HG02884 (cell line): ENCODE results near the gene CCNY.

Experiments used
- ATAC-seq: cut with Tn5 transposase; IDR thresholded peaks from one replicate; pipeline ENCODE4 v1.9.1; 2021; ENCODE audit warnings: mild to moderate bottlenecking, moderate library complexity; ENCODE audit not compliant: unreplicated experiment

The CCNY gene

GRCh38 chr10:35379226-35380137 lies 43.2 kb downstream of the CCNY start:
- peak; percentile 67 for ATAC-seq

- ATAC-seq, result no peak
Observed at GRCh38 chr10:35382096-35382495, 45.8 kb downstream of the CCNY start.

DNA sequence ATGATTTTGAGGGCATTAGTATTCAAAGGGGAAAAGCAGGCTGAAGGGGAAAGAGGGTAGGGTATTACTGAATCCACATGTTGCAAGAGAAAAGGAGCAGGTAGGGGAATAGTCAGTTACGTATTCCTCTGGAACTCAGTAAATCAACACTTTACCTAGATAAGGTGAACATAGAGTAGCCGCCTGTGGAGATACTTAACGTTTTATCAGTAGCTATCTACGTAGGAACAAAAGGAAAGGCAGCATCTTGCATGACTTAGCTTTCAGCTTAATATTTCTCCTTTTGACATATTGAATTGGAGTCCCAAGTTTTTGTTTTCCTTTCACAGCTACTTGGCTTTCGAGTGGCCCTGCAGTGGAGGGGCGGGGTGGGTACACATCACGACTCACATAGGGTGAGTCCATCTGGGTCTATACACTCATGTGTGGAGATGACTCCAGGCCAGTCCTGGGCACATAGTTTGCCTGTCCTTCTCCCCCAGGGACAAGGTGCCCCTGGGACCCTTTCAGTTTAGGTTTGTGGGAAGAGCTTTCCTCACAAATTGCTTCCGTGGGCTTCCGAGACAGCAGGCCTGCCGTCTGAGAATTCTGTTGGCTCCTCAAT lies 48.1 kb downstream of the CCNY start:
- no peak for ATAC-seq

GRCh38 chr10:35386594-35387174 lies 50.4 kb downstream of the CCNY start:
- ATAC-seq, result no peak

GRCh38 chr10:35387768-35388167 lies 51.5 kb downstream of the CCNY start:
- ATAC-seq, result peak; percentile 81

GRCh38 chr10:35388197-35388596 lies 51.9 kb downstream of the CCNY start:
- peak; percentile 31 for ATAC-seq

GRCh38 chr10:35388682-35389081 lies 52.4 kb downstream of the CCNY start:
- ATAC-seq, result no peak

DNA sequence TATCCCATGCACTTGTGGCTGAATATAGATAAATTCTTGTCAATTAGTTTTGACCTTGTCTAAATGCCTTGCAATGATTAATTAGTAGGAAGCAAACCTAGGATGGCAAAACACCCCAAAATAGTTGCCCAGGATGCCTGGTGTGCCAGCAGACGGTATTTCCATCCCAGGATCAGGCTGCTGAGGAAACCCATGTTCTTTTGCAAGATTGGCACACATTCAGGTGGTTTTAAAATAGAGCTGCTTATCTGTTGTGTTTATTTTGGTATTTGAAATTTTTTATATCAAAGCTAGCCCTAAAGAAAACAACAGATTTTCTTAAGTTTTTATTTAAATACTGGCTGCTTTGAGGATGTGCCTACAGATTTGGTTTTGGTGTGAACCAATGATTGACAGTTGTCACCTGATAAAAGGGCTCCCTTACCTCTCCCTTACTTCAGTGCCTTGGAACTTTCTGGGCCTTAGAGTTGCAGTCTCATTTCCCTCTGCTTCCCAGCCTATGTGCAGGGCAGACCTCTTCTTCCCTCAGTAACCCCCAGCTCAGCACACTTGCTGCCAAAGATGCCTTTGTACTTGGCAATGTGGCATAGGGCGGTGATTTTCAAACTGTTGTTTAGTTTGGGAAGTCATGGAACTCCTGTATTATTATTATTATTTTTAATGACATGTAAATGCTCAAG lies 54.0 kb downstream of the CCNY start:
- ATAC-seq, result no peak

DNA sequence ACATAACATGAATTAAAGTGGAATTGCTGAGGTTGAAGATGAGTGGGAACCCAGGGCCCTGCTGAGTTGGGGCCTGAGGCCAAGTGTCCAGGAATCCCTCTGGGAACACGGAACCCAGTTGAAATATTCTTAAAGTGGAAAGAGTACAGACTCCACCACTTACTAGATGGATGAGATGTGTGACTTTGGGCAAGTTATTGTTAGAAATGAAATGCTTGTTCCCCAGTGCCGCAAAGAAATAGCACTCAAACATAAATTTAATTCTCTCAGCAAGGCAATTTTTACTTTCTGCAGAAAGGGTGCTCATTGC lies 54.5 kb downstream of the CCNY start:
- no peak for ATAC-seq

DNA sequence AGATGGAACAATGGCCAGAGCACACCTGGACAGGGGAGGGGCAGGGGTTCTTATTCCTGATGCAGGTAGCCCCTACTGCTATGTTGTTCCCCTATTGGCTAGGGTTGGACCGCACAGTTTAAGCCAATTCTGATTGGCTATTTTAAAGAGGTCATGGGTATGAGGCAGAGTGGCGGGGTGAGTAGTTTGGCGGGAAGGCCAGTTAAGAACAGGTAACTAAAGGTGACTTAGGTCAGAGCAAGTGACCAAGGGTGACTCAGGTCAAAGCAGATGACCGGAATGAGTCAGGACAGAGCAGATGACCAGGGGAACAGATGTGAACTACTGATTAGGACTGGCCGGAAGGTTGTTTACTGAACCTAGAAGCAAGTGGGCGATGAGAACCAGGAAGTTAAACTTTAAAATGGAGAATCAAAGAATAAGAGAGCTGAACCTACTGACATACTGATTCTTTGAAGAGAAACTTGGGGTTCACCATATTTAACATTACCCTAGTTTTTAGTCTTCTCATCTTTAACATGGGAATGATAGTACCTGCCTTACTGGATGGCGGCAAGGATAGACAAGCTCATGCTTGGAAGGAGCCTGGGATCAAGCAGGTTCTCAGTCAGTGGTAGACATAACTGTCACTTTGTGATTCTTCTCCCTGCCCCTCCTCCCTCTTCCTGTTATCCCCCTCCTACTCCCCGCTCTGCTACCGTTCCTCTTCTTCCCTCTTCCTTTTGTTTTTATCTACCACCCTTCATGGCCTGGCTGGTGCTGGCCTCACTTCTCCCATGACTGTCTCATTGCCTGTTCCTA lies 55.0 kb downstream of the CCNY start:
- ATAC-seq, result no peak

GRCh38 chr10:35391954-35392262 lies 55.6 kb downstream of the CCNY start:
- no peak for ATAC-seq

- ATAC-seq, result no peak
Observed at GRCh38 chr10:35392482-35393228, 56.3 kb downstream of the CCNY start.

GRCh38 chr10:35394411-35394851 lies 58.1 kb downstream of the CCNY start:
- ATAC-seq, result no peak

DNA sequence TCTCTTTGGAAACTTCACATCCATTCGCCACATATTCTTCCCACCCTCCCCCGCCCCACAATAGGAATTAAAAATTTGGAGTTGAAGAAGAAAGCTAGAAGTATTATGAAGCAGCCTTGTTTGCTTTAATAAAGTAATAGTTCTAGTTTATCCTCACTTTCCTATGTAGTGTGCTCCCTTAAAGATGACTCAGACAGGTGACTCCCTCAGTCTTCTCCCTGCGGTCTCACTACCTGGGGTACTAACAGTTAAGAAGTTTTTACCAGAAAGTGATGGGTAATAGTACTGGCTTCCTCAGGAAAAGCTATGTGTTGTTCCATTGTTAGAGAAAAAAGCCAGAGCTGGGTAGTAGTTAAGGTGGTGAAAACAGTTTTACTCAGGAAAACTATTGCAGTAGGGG lies 58.6 kb downstream of the CCNY start:
- ATAC-seq, result no peak

DNA sequence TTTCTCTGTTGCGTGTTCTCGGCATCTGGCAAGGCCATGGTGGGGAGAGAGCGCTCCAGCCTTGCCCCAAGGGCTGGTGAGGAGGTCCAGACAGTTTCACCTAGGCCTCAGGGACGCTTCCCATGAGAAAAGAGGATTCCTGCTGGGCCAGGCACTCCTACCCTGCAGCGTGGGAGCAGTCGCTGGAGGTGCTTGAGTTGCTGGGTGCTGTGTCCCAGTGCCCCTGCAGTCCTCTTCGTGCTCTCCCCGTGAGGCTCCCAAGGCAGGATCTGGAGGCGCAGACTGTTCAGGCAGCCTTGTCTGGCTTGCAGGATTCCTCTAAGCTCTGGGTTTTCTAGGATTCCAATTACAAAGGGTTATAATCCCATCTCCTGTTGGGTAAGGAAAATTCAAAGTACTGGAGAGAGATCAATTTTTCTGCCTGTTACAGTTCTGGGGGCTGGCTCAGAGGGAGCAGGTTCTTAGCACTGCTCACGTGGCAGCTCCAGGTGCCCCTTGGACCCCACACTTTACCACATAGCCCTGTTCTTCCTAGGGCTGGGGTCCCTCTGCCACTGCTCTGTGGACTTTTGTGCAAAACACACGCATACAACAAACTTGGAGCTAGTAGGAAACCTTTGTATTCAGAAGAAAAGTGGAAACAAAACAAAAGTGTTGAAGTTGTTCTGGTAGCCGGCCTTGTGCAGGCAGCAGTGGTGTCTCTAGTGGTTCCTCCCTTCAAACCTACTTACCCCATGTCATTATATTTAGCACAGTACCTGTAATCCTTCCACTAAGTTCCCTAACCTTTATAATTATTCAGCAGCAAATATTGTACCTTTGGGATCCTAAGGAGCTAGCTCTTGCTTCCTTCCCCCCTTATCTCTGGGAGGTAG lies 60.5 kb downstream of the CCNY start:
- no peak for ATAC-seq

DNA sequence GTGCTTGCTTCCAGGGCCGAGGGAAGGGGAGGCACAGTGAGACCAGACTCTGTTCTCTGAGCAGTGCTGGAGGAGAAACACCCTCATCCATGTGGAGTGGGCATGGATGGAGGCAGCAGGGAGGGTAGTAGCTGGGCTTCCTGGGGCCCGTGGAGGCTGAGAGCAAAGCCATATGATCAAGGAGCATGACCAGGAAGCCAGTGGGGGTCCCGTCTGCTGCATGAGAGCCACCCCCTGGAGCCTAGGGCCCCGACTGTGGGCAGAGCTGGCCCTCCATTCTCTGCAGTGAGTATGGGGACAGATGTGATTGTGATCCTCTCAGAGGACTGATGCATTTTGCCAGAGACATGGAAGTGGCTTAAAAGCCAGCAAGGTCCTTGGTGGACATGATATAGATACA lies 61.6 kb downstream of the CCNY start:
- ATAC-seq, result no peak

DNA sequence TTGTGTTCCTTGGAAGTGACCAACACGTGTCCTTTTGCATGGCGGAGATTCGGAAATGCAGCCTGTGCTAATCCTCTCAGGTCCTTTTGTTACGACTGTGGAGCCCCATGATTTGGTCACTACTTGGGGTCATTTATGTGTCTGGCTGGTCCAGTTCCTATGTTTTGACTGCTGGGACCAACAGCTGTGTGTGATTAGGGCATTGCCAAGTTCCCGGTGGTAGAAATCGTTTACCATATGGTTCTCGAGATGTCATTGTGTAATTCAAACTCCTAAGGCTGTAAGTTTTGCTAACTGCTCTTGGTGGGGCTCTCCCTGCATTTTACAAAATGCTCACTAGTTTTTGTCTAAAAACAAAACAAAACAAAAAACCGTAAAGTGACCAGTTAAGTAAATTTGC lies 62.0 kb downstream of the CCNY start:
- ATAC-seq, result no peak

DNA sequence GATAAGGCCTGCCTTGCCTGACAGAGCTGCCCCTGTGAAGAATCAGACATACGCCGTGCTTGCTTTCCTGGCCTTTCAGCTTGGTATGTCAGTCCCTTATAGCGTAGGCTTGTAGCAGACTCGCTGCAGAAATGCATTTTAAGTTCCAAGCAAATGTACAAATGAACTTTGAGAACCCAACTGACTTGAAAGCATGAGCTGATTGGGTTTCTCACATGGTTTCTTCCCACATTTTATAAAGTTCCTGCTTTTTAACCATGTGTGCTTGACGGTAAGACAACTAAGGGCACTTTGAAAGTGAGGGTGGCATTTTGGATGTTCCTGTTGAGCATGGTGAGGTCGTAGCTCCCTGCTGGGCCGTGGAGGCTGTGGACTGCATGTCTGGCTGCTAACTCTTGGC lies 62.6 kb downstream of the CCNY start:
- no peak for ATAC-seq

DNA sequence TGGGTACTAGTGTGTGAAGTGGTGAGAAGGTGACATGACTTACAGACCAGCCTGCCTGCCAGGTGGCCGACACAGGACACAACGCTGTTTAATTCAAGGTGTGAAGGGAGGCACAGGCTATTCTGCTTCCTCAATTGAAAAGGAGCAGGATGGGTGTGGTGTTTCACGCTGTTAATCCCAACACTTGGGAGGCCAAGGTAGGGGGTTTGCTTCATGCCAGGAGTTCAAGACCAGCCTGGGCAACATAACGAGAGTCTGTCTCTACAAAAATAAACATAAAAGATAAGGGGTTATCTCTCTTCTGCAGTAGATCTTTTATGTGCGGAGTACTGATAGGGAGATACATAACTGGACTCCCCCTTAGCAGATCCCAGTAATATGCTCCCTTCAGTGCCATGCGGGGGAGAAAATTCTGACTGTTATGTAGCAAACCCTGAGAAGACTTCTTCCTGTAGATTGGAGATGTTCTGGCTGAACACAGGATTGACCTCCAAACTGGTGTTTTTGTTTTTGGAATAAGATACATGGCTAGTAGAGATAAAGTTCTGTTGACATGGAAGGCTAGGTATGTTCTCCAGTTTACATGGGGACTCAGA lies 63.2 kb downstream of the CCNY start:
- ATAC-seq, result no peak
